Stimulated activated CD4-positive, alpha-beta T cell treated with anti-CD3 and anti-CD28 coated beads, TNF-alpha, amount 100 ng/mL, for 24 hours (primary cell): ENCODE data around the gene DMAC1.

Experiments
- DNase-seq, 3 experiments: peaks; one replicate each; pipeline ENCODE4 v3.0.0-alpha.2; 2020; ENCODE audit warnings: low read depth in 3 of 3

Gene DMAC1, protein sequence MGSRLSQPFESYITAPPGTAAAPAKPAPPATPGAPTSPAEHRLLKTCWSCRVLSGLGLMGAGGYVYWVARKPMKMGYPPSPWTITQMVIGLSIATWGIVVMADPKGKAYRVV

DNA sequence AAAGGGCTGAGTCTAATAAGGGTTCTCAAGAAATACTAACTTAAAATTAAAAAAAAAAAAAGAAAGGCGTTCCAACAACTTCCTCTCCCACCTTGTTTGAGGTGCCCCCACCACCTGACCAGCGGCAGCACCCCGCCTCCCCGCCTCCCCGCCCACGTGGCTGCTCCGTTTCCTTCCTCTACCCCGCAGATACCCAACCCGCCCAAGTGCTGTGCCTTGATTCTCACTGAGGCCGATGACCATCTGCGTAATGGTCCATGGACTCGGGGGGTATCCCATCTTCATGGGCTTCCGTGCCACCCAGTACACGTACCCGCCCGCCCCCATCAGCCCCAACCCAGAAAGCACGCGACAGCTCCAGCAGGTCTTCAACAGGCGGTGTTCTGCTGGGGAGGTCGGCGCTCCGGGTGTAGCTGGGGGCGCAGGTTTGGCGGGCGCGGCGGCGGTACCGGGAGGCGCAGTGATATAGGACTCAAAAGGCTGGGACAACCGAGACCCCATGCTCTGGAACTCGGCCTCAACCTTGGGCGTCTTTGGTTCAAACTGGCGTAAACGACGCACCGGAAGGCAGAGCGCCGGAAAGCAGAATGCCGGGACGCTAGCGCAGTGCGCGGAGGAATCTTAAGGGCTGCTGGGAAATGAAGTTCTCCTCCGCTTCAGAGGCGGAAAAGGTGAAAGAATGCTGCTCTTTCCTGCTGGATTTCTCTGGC is at the start of gene DMAC1:
TSS of gene DMAC1 (minus strand) at position 545 of the 710 bp plus-strand sequence. CDS start at position 501, 44 bp downstream.
- DNase-seq: peak; percentile 54 to 72 (median 62)

- no peak for DNase-seq
Observed at GRCh38 chr9:7849362-7849761, 49.8 kb upstream of the DMAC1 start.

- no peak for DNase-seq
Observed at GRCh38 chr9:7848498-7848897, 48.9 kb upstream of the DMAC1 start.

DNA sequence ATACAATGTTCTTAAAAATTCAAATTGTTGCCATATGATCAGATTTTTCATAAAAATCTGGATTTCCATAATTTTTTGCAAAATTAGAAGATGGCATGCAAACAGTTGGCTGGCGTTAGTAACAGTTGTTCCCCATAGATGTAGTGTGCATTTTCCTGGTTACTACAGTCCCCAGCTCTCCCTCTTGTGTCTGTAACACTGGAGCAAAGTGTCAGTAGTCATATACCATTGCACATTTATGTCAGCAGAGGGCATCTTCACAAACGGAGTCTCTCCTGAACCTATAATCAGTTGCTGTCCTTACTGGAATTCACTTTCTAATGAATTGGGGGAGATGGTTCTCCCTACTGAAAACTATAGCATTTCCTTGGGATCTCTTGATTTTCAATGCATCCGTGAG is 44.7 kb upstream of the DMAC1 start:
- no peak for DNase-seq

DNA sequence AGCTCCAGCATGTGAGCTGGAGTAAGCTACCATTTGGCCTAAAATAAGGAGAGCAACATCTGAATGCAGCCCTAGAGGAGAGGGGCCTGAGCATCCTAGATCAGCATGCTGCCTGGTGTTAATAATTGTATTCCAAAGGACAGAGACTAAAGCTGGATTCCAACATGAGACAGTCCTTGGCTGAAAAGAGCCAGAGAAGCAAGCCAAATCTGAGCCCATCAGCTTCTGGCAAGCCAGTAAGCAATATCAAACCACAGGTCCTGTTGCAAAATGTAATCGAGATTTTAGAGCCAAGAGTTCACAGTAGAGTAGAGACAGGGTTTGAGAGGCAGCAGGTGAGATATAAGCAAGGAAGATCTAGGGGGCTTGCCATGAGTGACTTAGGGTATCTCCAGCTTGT is 42.3 kb upstream of the DMAC1 start:
- no peak for DNase-seq

DNA sequence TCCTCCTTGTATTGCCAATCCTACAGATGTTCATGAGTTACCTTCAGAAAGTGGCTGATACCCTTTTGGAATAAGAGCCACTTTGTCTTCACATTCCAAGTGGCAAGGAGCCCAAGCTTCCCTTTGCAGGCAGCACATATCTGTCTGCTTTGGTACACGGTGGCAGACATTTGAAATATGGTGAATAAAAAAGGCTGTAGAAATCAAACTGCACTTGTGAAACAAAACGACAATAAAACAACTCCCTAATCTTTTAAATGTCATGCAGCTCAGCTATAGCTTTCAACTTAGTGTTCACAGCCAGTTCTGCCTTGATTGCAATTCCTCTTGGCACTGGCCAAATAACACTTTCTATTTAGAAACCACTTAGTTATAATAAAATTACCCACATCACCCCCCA is 35.0 kb upstream of the DMAC1 start:
- no peak for DNase-seq

DNA sequence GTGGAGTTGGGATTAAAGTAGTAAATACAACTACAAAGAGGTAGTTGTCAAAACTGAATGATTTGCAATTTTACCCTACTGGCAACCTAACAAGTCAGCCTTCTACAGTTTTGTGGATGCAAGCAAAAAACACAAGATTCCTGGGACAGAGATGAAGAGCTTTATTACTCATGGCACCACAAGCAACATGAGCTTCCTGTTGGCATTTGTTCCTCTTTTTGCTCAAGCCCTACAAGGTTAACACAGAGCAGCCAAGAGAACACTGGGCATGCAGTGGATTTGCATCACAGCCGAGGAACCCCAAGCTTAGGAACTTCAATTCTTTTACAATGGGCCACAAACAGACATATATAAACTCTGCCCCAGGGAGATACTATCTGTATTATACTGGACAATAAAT is 28.8 kb upstream of the DMAC1 start:
- no peak for DNase-seq

DNA sequence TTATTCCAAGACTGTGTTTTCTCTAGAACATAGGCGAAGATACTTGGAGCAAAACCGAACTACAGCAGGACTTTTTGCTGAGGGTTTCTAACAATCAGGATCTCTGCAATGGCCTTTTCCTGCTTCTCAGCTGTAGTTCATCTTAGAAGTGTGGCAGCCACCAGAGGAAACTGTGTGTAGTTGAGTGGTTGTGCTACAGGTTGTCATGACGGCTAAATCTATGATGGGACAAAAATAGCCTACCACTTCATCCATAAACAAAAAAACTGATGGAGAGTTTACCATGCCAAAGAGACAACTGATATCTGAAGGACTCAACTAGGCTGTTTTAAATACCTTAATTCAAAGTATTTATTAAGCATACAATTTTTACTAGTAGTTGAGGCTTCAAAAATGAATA is 28.2 kb upstream of the DMAC1 start:
- no peak for DNase-seq

DNA sequence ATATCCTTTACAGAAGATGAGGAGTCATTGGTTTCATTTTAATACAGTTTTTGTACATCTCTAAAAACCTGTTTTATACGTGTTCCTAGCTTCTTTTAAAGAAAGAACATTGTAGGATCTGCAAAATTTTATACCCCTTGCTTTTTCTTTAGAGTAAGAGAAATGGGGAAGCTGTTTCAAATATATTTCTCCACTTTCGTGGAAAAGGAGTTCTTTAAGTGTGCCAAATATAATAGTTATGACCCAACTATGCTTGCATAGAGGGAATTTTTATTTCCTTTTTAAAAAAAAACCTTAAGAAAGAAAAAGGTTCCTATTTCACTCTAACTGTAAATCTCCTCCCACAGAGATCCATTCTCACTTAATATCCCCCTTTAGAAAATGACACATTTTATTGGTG is 27.5 kb upstream of the DMAC1 start:
- no peak for DNase-seq

DNA sequence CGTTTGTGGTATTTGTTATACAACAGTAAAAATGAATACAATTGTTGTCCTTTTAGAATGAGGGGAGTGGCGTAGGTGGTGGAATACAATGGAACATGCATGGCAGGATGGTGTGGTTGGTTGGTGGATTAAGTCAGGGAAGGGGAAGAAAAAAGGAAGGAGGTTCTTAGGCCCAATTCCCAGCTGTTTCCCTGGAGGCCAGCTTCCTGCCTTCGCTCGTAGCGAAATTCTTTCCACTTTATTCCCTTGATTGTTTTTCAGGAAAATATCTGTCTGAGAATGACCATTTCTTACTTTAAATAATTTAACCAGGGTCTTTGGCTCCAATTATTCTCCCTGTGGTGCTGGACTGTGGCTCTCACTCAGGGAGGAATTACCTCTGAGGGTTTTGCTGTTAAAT is 24.1 kb upstream of the DMAC1 start:
- no peak for DNase-seq

- DNase-seq: no peak
Observed at GRCh38 chr9:7819984-7820383, 20.4 kb upstream of the DMAC1 start.

- DNase-seq: no peak
Observed at GRCh38 chr9:7816021-7816420, 16.4 kb upstream of the DMAC1 start.

DNA sequence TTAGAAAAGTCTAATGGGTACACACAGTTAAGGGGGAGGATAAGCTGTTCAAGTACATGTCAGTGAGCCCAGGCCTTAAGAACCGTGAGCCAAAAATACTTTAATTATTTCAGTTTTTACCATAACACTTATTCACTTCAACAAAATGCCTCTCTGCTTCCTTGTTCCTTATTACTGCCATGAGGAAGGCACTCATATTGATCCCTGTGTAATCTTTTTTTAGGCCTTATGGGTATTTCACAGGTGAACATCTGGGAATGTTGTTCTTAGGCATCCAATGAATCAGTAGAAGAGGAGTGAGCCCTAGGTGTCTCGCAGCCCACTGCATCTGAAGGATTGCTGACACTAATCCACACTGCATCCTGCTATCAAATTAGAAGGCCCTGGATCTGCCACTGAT is 13.5 kb upstream of the DMAC1 start:
- DNase-seq: no peak

GRCh38 chr9:7811677-7812076 is 12.1 kb upstream of the DMAC1 start:
- DNase-seq: no peak

GRCh38 chr9:7802666-7803065 is 3.1 kb upstream of the DMAC1 start:
- DNase-seq: no peak

- no peak for DNase-seq
Observed at GRCh38 chr9:7799944-7800285, 337 bp upstream of the DMAC1 start.

DNA sequence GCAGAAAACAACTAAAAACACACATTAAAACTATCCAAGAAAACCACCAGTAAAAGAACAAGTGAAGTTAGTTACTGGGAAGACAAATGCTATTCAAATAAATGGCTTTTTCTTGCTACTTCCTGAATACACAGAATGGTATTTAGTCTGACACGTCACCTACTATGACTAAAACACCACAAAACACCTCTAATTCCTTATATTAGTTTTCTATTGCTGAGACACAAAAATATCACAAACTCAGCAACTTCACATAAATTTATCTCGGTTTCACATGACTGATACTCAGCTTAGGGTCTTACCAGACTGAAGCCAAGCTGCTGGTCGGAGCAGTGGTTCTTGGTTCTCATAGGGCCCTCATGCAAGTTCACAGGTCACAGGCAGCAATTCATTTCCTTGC is 5.4 kb downstream of the DMAC1 start:
- no peak for DNase-seq

- DNase-seq: no peak
Observed at GRCh38 chr9:7791394-7791793, 8.2 kb downstream of the DMAC1 start.

DNA sequence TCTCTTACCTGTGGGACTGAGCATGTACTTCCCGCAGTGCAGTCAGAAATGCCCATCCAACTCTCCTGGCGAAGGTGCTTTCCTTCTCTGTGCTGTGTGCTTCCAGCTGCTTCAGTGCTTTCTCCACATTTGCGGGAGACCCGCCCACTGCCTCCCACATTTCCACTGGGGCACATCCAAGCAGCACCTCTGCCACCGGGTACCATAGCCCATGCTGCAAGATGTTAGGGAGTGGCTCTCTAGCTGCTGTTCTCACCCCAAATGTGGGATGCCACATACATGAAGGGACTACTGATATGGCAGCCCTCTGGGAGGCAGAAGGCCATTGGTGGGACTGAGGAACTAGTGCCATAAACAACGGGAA is 8.8 kb downstream of the DMAC1 start:
- DNase-seq: no peak

DNA sequence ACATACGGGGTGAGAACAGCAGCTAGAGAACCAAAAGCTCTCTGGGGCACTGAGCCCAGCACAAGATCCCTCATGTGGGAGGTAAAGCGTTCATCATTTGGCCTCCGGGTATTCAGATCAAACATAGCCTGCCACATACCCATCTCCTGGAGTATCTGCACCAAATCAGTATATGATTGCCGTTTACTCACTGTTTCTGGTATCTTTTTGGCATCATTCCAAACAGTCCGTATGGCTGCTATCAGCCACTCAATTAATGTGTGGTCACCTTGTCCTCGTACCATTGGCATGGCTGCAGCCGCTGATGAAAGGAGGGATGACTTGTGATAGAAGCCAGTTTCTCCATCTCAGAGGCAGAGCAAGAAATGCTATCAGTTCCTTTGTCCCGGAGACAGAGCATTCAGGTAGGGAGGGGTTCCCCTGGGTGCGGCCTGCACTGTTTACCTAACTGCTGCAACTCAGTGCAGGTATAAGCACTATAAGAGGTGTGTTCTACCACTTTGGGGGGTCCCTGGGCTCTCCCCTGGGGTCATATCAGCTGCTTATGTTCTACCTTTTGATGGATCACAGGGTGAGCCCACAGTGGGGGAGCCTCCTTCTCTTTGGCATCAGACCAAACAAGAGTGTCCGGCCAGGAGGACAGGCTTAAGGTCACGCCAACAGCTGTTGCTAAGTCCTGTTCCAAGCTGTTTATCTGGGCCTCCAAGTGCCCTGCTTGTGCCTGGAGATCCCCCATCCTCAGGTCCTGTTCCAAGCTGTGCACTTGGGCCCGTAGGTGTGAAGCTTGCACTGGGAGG is 9.4 kb downstream of the DMAC1 start:
- no peak for DNase-seq

DNA sequence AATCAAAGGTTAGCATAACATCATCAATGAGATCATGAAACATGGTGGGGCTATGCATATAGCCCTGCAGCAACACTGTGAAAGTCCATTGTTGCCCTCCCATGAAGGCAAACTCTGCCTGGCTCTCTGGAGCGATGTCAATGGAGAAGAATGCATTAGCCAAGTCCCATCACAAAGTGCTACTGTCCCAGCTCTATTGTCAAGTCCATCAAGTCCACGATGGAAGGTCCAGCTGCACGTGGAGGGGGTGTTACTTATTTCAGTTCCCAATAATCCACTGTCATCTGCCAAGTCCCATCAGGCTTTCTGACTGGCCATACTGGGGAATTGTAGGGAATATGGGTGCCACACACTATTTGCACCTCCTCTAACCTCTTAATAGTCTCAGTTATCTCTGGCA is 10.8 kb downstream of the DMAC1 start:
- no peak for DNase-seq

GRCh38 chr9:7785813-7786212 is 13.8 kb downstream of the DMAC1 start:
- no peak for DNase-seq

DNA sequence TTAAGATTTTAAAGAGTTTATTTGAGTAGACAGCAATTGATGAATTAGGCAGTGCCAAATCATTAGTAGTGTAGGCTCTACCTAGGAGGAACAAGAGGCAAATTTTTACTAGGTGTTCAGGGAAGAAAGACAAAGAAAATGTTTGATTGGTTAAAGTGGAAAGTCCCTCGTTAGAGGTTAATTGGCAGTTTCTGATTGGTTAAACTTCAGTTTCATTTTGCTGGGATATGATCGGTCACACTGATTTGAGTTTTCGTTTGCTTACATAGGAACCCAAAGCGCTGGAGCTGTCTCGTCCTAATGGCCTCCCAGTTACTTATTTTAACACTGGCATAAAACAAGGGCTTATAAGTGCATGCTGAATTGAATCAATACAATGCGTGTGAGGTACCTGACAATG is 15.1 kb downstream of the DMAC1 start:
- DNase-seq: no peak
